ENCODE results near the gene EML1.

DNA sequence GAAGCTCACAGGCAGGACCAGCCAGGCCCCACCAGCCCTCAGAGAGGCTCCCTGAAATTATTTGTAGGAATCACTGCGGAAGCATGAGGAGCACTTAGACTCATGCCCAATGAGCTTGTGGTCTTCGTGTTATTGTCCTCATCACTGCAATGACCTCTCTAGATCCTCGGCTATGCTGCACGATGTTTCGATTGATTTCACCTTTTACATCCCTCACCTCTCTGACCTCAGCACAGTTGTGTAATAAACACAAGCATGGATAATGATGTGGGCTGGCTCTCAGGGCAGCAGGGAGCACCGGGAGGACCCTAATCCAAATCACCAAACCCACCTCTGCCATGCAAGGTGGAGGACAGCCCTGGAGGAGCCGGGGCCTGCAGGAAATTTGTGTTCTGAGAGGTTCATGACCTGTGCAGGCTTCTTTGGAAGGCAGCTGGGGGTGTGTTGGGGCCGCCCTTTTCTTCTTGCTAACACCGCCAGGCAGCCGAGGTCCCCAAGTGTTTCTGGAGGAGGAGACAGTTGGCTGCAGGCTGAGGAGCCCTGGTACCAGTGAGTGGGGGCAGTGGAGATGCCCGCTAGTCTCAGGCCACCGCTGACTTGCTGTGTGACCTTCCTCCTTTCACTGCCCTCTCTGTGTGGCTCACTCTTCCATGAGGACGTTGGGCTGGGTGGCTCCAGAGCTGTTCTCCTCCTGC is 29.5 kb upstream of the EML1 start:
- TF ChIP-seq, protein P1, sequence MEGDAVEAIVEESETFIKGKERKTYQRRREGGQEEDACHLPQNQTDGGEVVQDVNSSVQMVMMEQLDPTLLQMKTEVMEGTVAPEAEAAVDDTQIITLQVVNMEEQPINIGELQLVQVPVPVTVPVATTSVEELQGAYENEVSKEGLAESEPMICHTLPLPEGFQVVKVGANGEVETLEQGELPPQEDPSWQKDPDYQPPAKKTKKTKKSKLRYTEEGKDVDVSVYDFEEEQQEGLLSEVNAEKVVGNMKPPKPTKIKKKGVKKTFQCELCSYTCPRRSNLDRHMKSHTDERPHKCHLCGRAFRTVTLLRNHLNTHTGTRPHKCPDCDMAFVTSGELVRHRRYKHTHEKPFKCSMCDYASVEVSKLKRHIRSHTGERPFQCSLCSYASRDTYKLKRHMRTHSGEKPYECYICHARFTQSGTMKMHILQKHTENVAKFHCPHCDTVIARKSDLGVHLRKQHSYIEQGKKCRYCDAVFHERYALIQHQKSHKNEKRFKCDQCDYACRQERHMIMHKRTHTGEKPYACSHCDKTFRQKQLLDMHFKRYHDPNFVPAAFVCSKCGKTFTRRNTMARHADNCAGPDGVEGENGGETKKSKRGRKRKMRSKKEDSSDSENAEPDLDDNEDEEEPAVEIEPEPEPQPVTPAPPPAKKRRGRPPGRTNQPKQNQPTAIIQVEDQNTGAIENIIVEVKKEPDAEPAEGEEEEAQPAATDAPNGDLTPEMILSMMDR (IDR thresholded peaks at IDR 0.05) = no peak
- no peak for TF ChIP-seq POLR2A (IDR thresholded peaks at IDR 0.05)

Measured in right lobe of liver (tissue), 4 donors.